GM23248 (cell line): ENCODE data around the gene PRR19. TPM values are rescaled to one million over a fixed set of nuclear protein-coding genes. Genes with fewer than 3 reads are reported as not detected.

Experiments
- DNase-seq: peaks from one replicate; pipeline ENCODE4 v3.0.0-alpha.2; 2015
- H2AFZ ChIP-seq: fragments of 200-600 bp; sonication (generic); 2 replicates; pipeline ENCODE4 v1.6.1; 2016; ENCODE audit warnings: antibody characterized with exemption
- H3F3A ChIP-seq: fragments of 200-600 bp; sonication (generic); 2 replicates; pipeline ENCODE4 v1.6.1; 2016; ENCODE audit warnings: mild to moderate bottlenecking, antibody characterized with exemption, mixed run types; ENCODE audit not compliant: insufficient read depth
- H3K27ac ChIP-seq: fragments of 200-600 bp; sonication (generic); 2 replicates; pipeline ENCODE4 v1.5.1; 2016; ENCODE audit warnings: mild to moderate bottlenecking
- H3K27me3 ChIP-seq: fragments of 200-600 bp; sonication (generic); replicated peaks from 2 replicates; pipeline ENCODE4 v1.6.1; 2016; ENCODE audit warnings: mild to moderate bottlenecking; ENCODE audit not compliant: insufficient read depth
- H3K36me3 ChIP-seq: fragments of 200-600 bp; sonication (generic); 2 replicates; pipeline ENCODE4 v1.6.1; 2016; ENCODE audit warnings: low read depth, mild to moderate bottlenecking
- H3K4me1 ChIP-seq: fragments of 200-600 bp; sonication (generic); 2 replicates; pipeline ENCODE4 v1.6.1; 2016; ENCODE audit warnings: mild to moderate bottlenecking; ENCODE audit not compliant: insufficient read depth
- H3K4me2 ChIP-seq: fragments of 200-600 bp; sonication (generic); one replicate; pipeline ENCODE4 v1.6.1; 2016; ENCODE audit warnings: mild to moderate bottlenecking; ENCODE audit not compliant: unreplicated experiment
- H3K4me3 ChIP-seq: fragments of 200-600 bp; sonication (generic); 2 replicates; pipeline ENCODE4 v1.5.1; 2016; ENCODE audit warnings: mild to moderate bottlenecking
- H3K79me2 ChIP-seq: fragments of 200-600 bp; sonication (generic); 2 replicates; pipeline ENCODE4 v1.6.1; 2016; ENCODE audit warnings: mild to moderate bottlenecking; ENCODE audit not compliant: insufficient read depth
- H3K9ac ChIP-seq: fragments of 200-600 bp; sonication (generic); 2 replicates; pipeline ENCODE4 v1.6.1; 2016; ENCODE audit warnings: mild to moderate bottlenecking
- H3K9me2 ChIP-seq: fragments of 200-600 bp; sonication (generic); 2 replicates; pipeline ENCODE4 v1.6.1; 2016; ENCODE audit warnings: mixed run types, mild to moderate bottlenecking, moderate library complexity; ENCODE audit not compliant: insufficient read depth
- H3K9me3 ChIP-seq: fragments of 200-600 bp; sonication (generic); one replicate; pipeline ENCODE4 v1.6.1; 2017; ENCODE audit warnings: low read depth
- H4K20me1 ChIP-seq: fragments of 200-600 bp; sonication (generic); 2 replicates; pipeline ENCODE4 v1.6.0; 2016; ENCODE audit not compliant: insufficient read depth
- EZH2 ChIP-seq: fragments of 200-600 bp; sonication (generic); IDR thresholded peaks from 2 replicates; pipeline ENCODE4 v1.6.1; 2018; ENCODE audit warnings: antibody characterized with exemption, mild to moderate bottlenecking; ENCODE audit not compliant: insufficient read depth, poor library complexity, severe bottlenecking
- EZH2phosphoT487 ChIP-seq: fragments of 200-600 bp; sonication (generic); IDR thresholded peaks from 2 replicates; pipeline ENCODE4 v1.6.1; 2018; ENCODE audit warnings: antibody characterized with exemption, moderate library complexity, mild to moderate bottlenecking, low read depth; ENCODE audit not compliant: insufficient read depth
- WGBS, 2 experiments: methylation state at CpG; one replicate each; pipeline ENCODE4 v1.1.6; 2015 to 2017; ENCODE audit warnings: low lambda C conversion rate in 2 of 2, low coverage in 1 of 2; ENCODE audit errors: missing lambda C conversion rate in 2 of 2; 5-methylcytosine and 5-hydroxymethylcytosine counted together
- in situ Hi-C: fragments of 300-500 bp; cut with MboI; formaldehyde crosslinking; loops from 2 replicates; pipeline ENCODE4 v1.15.0; 2020
- polyA plus RNA-seq: library from polyadenylated mRNA; unstranded; fragments of >200 nt; fragmentation: Nextera tagmentation; extraction: Ambion mirVana; gene quantifications from 2 replicates; pipeline ENCODE4 v1.2.1, GENCODE V29; 2016
- total RNA-seq: library from RNA; depleted of rRNA; stranded (reverse); fragments of >200 nt; shearing (Covaris generic); gene quantifications from 2 replicates; pipeline ENCODE4 v1.2.3, GENCODE V29; 2014

Gene PRR19
- total and polyA plus RNA-seq, 2 experiments from 2014 or later, result 1.1 TPM

DNA sequence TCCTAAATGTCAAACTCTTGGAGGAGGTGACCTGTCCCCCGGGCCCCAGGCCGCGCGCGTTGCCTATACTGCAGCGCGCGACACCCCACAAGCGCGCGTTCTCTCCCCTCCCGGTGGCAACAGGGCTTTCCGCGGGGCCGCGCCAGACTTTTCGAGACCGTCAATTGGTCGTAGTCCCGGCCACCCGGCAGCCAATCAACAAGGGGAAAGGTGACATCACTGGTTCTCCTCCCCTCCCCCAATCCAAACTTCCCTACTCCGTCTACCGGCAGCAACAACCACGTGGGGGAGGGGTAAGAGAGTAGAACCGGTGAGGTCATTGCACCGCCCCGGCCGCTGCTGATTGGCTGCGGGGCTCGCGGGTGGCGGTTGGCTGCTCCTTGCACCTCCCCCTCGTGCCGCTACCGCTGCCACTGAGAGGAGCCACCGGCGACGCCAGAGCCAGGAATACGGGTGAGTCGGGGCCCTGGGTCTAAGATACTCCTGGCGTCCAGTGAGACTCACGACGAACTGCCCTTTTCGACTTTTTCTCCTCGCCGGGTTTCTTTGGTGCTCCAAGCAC lies 33.7 kb upstream of the PRR19 start:
- 0 to 2% methylated on average over 38 to 46 of the region's 46 CpGs for WGBS, 2 experiments
- in situ Hi-C loops, result no loop called here

DNA sequence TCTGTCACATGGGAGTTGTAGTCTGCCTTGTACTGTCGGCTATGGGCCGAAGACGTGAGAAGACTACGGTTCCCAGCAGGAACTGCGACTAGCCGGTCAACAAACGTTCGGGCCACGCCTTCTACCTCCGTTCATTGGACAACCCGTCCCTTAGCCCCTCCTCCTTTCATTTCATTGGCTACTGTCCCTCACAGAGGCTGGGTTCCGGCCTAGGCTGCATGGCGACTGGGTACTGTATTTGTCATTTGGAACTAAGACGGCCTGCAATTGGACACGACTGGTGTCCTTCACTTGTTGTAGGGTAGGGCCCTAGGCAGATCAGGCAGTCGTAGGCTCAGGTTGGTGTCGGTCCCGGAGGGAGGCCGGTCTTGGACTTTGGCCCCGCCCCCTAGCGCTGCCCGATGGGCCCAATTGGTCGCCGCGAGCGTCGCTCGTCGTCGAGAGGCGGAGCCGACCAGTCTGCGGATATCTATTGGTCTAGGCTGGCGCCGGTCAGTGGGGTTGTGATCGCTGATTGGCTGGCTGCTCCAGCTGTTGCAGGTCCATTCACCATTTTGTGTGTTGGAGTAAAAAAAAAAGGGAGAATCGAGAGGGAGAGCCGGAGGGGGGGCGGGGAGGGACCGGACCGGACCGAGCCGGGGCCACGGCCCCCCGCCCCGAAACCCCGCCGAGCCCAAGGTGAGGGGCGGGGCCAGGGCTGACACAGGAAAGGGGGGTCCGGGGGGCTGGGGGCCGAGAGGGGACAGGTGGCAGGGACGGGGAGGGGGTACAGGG lies 33.0 kb upstream of the PRR19 start, which contains the start of gene CIC:
Gene CIC, plus strand, starts transcription at position 549 of the 774 bp plus-strand sequence. CDS start 2,532 bp downstream, outside the sequence.
- TF ChIP-seq EZH2phosphoT487 (no peak), EZH2 (no peak)

More for the DNA sequence above, 33.7 kb upstream of the PRR19 start:
- DNase-seq, result peak; percentile 100
- Histone ChIP-seq H3K79me2 (peaks cover 32% of the 10 kb centered on the region), H3F3A (peaks cover 17% of the 10 kb centered on the region), H3K36me3 (no peaks in the 10 kb centered on the region), H2AFZ (peak overlapping the region; percentile 95), H3K4me2 (peak overlapping the region; percentile 93), H3K9me2 (no peaks in the 10 kb centered on the region), H3K9ac (peak overlapping the region; percentile 94), H3K27me3 (no peaks in the 10 kb centered on the region), H4K20me1 (no peaks in the 10 kb centered on the region), H3K27ac (peak overlapping the region; percentile 95), H3K9me3 (no peaks in the 10 kb centered on the region), H3K4me1 (peaks cover 6% of the 10 kb centered on the region), H3K4me3 (peak overlapping the region; percentile 90)
- TF ChIP-seq EZH2phosphoT487, result no peak
- TF ChIP-seq EZH2, result no peak

DNA sequence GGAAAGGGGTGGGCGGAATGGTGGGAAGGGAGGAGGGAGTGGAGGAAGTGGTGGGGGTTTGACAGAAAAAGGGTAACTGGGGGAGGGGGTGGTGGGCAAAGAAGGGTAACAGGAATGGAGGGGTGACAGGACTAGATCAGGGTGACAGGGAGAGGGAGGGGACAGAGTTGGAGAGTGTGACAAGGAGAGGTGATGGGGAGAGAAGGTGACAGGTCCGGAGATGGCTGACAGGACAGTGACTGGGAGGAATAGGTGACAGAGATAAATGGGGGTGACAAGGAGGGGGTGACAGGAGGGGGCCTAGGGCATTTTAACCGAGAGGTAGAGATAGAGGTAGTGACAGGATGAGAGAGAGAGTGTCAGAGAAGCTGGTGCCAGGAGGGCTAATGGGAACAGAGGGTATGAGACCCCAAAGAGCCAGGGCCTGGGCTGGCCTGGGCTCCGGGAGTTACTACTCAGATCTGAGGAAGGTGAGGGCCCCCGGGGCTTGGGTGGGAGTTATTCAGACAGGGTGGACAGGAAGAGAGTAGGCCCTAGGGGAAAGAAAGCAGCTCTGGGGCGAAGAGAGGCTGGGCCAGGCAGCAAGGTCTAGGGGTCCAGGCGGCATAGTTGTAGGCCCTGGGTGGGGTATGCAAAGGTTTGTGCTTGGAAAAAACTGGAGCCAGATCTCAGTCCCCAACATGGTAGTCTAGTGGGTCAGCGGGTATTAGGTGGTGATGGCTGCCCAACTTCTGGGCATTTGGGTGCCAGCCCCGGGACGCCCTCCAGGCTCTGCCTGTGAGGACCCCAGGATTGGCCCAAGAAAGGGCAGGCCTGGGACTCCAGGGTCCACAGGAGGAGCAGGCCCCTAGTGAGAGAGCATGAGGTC lies 32.2 kb upstream of the PRR19 start:
- Histone ChIP-seq H3K4me2 (peak overlapping the region; percentile 95), H3K9me2 (no peaks in the 10 kb centered on the region), H3K79me2 (peaks cover 47% of the 10 kb centered on the region), H3F3A (peaks cover 17% of the 10 kb centered on the region), H3K4me3 (peak overlapping the region; percentile 83), H4K20me1 (no peaks in the 10 kb centered on the region), H3K27me3 (no peaks in the 10 kb centered on the region), H3K27ac (peak overlapping the region; percentile 99), H3K9me3 (no peaks in the 10 kb centered on the region), H3K4me1 (peaks cover 6% of the 10 kb centered on the region), H2AFZ (no peak overlapping the region), H3K36me3 (no peaks in the 10 kb centered on the region), H3K9ac (peak overlapping the region; percentile 96)
- in situ Hi-C loops, result no loop called here
- WGBS, 2 experiments, result 0 to 2% methylated on average over 7 to 10 of the region's 10 CpGs
- DNase-seq, result peak; percentile 52
- TF ChIP-seq EZH2phosphoT487 (no peak), EZH2 (no peak)

More for the DNA sequence above, 33.0 kb upstream of the PRR19 start, which contains the start of gene CIC:
- WGBS, 2 experiments, result 1 to 2% methylated on average over 36 to 52 of the region's 52 CpGs
- H3F3A ChIP-seq, result peaks cover 17% of the 10 kb centered on the region
- H2AFZ ChIP-seq, result peak within 1 kb of the TSS; percentile 95
- H3K27ac ChIP-seq, result peak within 1 kb of the TSS; percentile 99
- DNase-seq, result peak; percentile 100
- peak within 1 kb of the TSS; percentile 90 for H3K4me3 ChIP-seq
- peaks cover 6% of the 10 kb centered on the region for H3K4me1 ChIP-seq
- H3K4me2 ChIP-seq, result peak within 1 kb of the TSS; percentile 95
- H3K79me2 ChIP-seq, result peaks cover 39% of the 10 kb centered on the region
- H4K20me1 ChIP-seq, result no peaks in the 10 kb centered on the region
- no peaks in the 10 kb centered on the region for H3K9me2 ChIP-seq
- no peaks in the 10 kb centered on the region for H3K27me3 ChIP-seq
- no peaks in the 10 kb centered on the region for H3K9me3 ChIP-seq
- peak within 1 kb of the TSS; percentile 96 for H3K9ac ChIP-seq
- no peaks in the 10 kb centered on the region for H3K36me3 ChIP-seq
- in situ Hi-C loops, result no loop called here
